A673 (cell line): ENCODE data around the gene TMEM131L. TPM values are rescaled to one million over a fixed set of nuclear protein-coding genes. Genes with fewer than 3 reads are reported as not detected.
"Not testable (repeated sequence)": the region's sequence is repeated elsewhere in the genome, so short reads cannot be mapped to it uniquely, and the experiment has no call there.

Experiments
- BruUV-seq: library from RNA; stranded (reverse); fragments of 400-500 nt; replicated peaks from 2 replicates; lab custom pipeline; 2021; lab: Mats Ljungman, UMichigan
- CTCF ChIA-PET: fragments of 300-600 bp; sonication (Branson Sonifier 250); formaldehyde crosslinking; loops from one replicate; lab custom pipeline; 2022; ENCODE audit warnings: antibody characterized with exemption; lab: Charles Lee
- POLR2A ChIA-PET: fragments of 300-600 bp; sonication (Branson Sonifier 250); formaldehyde crosslinking; loops from one replicate; lab custom pipeline; 2022; ENCODE audit warnings: antibody characterized with exemption; ENCODE audit not compliant: low non-redundant PET; lab: Charles Lee
- DNase-seq: peaks from one replicate; pipeline ENCODE4 v3.0.0-alpha.2; 2015; ENCODE audit warnings: low spot score
- H3K27ac ChIP-seq: fragments of 200-600 bp; sonication (generic); 2 replicates; pipeline ENCODE4 v1.5.1; 2016; ENCODE audit warnings: mixed run types, low read depth, mild to moderate bottlenecking, mixed read lengths, antibody characterized with exemption, low read length; ENCODE audit not compliant: poor library complexity, severe bottlenecking
- H3K27me3 ChIP-seq: fragments of 200-600 bp; sonication (generic); replicated peaks from 2 replicates; pipeline ENCODE4 v1.6.1; 2017; ENCODE audit warnings: mixed run types, low read depth, mild to moderate bottlenecking, mixed read lengths, antibody characterized with exemption, low read length; ENCODE audit not compliant: insufficient read depth, poor library complexity
- H3K36me3 ChIP-seq: fragments of 200-600 bp; sonication (generic); 2 replicates; pipeline ENCODE4 v1.6.1; 2016; ENCODE audit warnings: mixed run types, mild to moderate bottlenecking, mixed read lengths, antibody characterized with exemption, low read length; ENCODE audit not compliant: insufficient read depth, poor library complexity, severe bottlenecking
- H3K4me1 ChIP-seq: fragments of 200-600 bp; sonication (generic); 2 replicates; pipeline ENCODE4 v1.6.1; 2017; ENCODE audit warnings: mixed run types, mild to moderate bottlenecking, mixed read lengths, antibody characterized with exemption, low read length; ENCODE audit not compliant: insufficient read depth, poor library complexity, severe bottlenecking
- H3K4me3 ChIP-seq: fragments of 200-600 bp; sonication (generic); 2 replicates; pipeline ENCODE4 v1.5.1; 2016; ENCODE audit warnings: low read depth, mixed run types, mild to moderate bottlenecking, mixed read lengths, low read length; ENCODE audit not compliant: poor library complexity, severe bottlenecking
- H3K9me3 ChIP-seq: fragments of 200-600 bp; sonication (generic); 2 replicates; pipeline ENCODE4 v1.6.1; 2016; ENCODE audit warnings: mixed run types, low read depth, mild to moderate bottlenecking, mixed read lengths, antibody characterized with exemption, low read length; ENCODE audit not compliant: poor library complexity, severe bottlenecking
- CTCF ChIP-seq: fragments of 300-800, 200-600 bp; sonication (generic); conservative IDR thresholded peaks from 2 replicates; pipeline ENCODE4 v1.5.1; 2017; ENCODE audit warnings: low read depth, mild to moderate bottlenecking, antibody characterized with exemption, low read length, moderate library complexity, mixed read lengths
- EZH2 ChIP-seq: fragments of 200-600 bp; sonication (generic); IDR thresholded peaks from 2 replicates; pipeline ENCODE4 v1.6.1; 2017; ENCODE audit warnings: borderline replicate concordance, low read depth, mild to moderate bottlenecking, mixed read lengths, antibody characterized with exemption, low read length; ENCODE audit not compliant: poor library complexity, severe bottlenecking
- intact Hi-C: fragments of 100-400 bp; cut with micrococcal nuclease; formaldehyde crosslinking; loops from one replicate; pipeline ENCODE4 v1.10.0; 2022; ENCODE audit not compliant: unreplicated experiment
- total RNA-seq: library from RNA; stranded (reverse); gene quantifications from 2 replicates; pipeline ENCODE4 v1.2.3, GENCODE V29; 2021

Gene TMEM131L
- total RNA-seq, 1 experiment from 2014 or later, result 18.4 TPM

GRCh38 chr4:153603835-153604234, 137.7 kb downstream of the TMEM131L start:
- DNase-seq, result no peak
- Histone ChIP-seq H3K4me1 (no peaks in the 10 kb centered on the region), H3K36me3 (peaks cover 37% of the 10 kb centered on the region), H3K4me3 (no peak overlapping the region), H3K27me3 (no peaks in the 10 kb centered on the region), H3K9me3 (no peaks in the 10 kb centered on the region), H3K27ac (no peak overlapping the region)
- no peak for TF ChIP-seq EZH2
- no peak for TF ChIP-seq CTCF
- BruUV-seq, result no TSS peak
- ChIA-PET POLR2A (no interaction called here), CTCF (no interaction called here)
- intact Hi-C loops, result no loop called here

- H3K27ac ChIP-seq, DNase-seq, BruUV-seq, H3K4me3 ChIP-seq, CTCF ChIA-PET, intact Hi-C loops, H3K4me1 ChIP-seq, H3K27me3 ChIP-seq, POLR2A ChIA-PET, H3K9me3 ChIP-seq: not testable (repeated sequence)
- H3K36me3 ChIP-seq, result peaks cover 23% of the 10 kb centered on the region
These were observed 142.9 kb downstream of the TMEM131L start for GRCh38 chr4:153609070-153609469.

GRCh38 chr4:153610623-153611376, 144.6 kb downstream of the TMEM131L start:
- POLR2A ChIA-PET, result no interaction called here
- H3K4me3 ChIP-seq, result no peak overlapping the region
- no peak for DNase-seq
- H3K36me3 ChIP-seq, result peaks cover 11% of the 10 kb centered on the region
- no peak overlapping the region for H3K27ac ChIP-seq
- intact Hi-C loops, result no loop called here
- no peaks in the 10 kb centered on the region for H3K9me3 ChIP-seq
- no peaks in the 10 kb centered on the region for H3K4me1 ChIP-seq
- TF ChIP-seq CTCF, result no peak
- TF ChIP-seq EZH2, result no peak
- BruUV-seq, result no TSS peak
- H3K27me3 ChIP-seq, result no peaks in the 10 kb centered on the region
- CTCF ChIA-PET, result no interaction called here

GRCh38 chr4:153611679-153612078, 145.5 kb downstream of the TMEM131L start:
- POLR2A ChIA-PET, result no interaction called here
- Histone ChIP-seq H3K36me3 (peaks cover 14% of the 10 kb centered on the region), H3K4me1 (no peaks in the 10 kb centered on the region), H3K27ac (no peak overlapping the region), H3K27me3 (no peaks in the 10 kb centered on the region), H3K9me3 (no peaks in the 10 kb centered on the region), H3K4me3 (no peak overlapping the region)
- intact Hi-C loops, result no loop called here
- TF ChIP-seq CTCF (no peak), EZH2 (no peak)
- CTCF ChIA-PET, result no interaction called here
- no peak for DNase-seq
- BruUV-seq, result no TSS peak
